GM18519 (cell line): ENCODE measurements around the gene NDUFS6.

Experiments used
- ATAC-seq: cut with Tn5 transposase; IDR thresholded peaks from one replicate; pipeline ENCODE4 v1.9.1; 2021; ENCODE audit warnings: mild to moderate bottlenecking, moderate library complexity; ENCODE audit not compliant: unreplicated experiment, low FRiP score

NDUFS6 gene

GRCh38 chr5:1765141-1765879 lies 35.9 kb upstream of the NDUFS6 start:
- no peak for ATAC-seq

GRCh38 chr5:1765880-1766235 lies 35.3 kb upstream of the NDUFS6 start:
- ATAC-seq, result no peak

GRCh38 chr5:1767524-1768282 lies 33.5 kb upstream of the NDUFS6 start:
- no peak for ATAC-seq

- ATAC-seq, result no peak
These were observed 32.8 kb upstream of the NDUFS6 start for GRCh38 chr5:1768283-1769000.

GRCh38 chr5:1769017-1769640 lies 32.1 kb upstream of the NDUFS6 start:
- no peak for ATAC-seq

- no peak for ATAC-seq
These were observed 31.3 kb upstream of the NDUFS6 start for GRCh38 chr5:1769752-1770442.

- ATAC-seq, result no peak
These were observed 30.8 kb upstream of the NDUFS6 start for GRCh38 chr5:1770443-1770802.

GRCh38 chr5:1771149-1772065 lies 29.8 kb upstream of the NDUFS6 start:
- ATAC-seq, result no peak

GRCh38 chr5:1772634-1773033 lies 28.6 kb upstream of the NDUFS6 start:
- ATAC-seq, result no peak

GRCh38 chr5:1776831-1777230 lies 24.4 kb upstream of the NDUFS6 start:
- no peak for ATAC-seq

GRCh38 chr5:1777281-1778137 lies 23.7 kb upstream of the NDUFS6 start:
- no peak for ATAC-seq

- no peak for ATAC-seq
These were observed 22.8 kb upstream of the NDUFS6 start for GRCh38 chr5:1778138-1779020.

- no peak for ATAC-seq
These were observed 22.1 kb upstream of the NDUFS6 start for GRCh38 chr5:1779021-1779680.

- ATAC-seq, result no peak
These were observed 21.2 kb upstream of the NDUFS6 start for GRCh38 chr5:1779782-1780613.

GRCh38 chr5:1780614-1780930 lies 20.6 kb upstream of the NDUFS6 start:
- ATAC-seq, result no peak

GRCh38 chr5:1781107-1781506 lies 20.1 kb upstream of the NDUFS6 start:
- no peak for ATAC-seq
